HG03064 (cell line): ENCODE data around the gene TMEM163.
"Not testable (repeated sequence)": the region's sequence is repeated elsewhere in the genome, so short reads cannot be mapped to it uniquely, and the experiment has no call there.

ENCODE experiments used
- ATAC-seq: cut with Tn5 transposase; IDR thresholded peaks from one replicate; pipeline ENCODE4 v1.9.1; 2021; ENCODE audit warnings: low read depth; ENCODE audit not compliant: unreplicated experiment

The TMEM163 gene

DNA sequence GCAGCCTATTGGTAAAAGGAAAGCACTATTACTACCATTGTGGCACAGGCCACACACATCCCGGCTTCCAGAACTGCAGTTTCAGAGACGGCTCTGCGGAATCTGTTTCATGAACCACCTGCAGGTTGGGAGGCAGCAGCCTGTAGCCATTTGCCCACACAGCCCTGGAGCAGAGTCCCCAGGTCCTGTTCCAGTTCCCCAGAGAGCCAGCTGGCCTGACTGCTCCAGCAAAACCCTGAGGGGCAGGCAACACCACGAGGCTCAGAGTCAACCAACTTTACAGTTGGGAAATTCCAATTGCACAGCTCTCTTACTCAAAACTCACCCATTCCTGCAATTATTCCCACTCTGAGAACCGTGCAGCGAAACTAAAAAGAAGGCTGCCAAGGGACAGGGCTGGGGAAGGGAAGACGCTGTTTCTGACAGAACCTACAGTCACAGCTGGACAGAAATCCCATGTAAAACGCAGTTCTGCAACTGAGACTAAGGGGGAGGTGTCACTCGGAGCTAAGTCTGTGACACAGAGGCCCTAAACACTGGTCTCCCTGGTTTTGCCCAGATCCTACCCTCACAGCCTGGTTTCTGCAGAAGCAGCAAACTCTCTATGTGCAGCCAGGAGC, 219.4 kb downstream of the TMEM163 start:
- ATAC-seq = no peak

DNA sequence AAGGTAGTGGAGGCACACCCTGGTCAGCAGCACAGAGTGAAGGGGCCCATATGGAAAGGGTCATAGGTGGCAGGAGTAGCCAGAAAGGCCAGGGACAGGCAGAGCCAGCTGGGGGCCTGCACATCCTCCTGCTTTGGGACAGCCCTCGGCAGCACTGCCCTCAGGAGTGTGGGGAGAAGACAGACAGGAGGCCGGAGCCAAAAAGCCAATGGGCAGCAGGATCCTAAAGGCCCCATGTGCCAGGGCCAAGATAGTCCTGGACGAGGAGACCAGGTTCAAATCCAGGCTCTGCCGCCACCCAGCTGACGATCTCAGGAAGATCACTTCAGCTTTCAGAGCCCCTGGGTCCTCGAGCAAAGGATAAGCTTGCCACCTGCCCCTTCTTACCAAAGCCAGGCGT, 220.1 kb downstream of the TMEM163 start:
- no peak for ATAC-seq

DNA sequence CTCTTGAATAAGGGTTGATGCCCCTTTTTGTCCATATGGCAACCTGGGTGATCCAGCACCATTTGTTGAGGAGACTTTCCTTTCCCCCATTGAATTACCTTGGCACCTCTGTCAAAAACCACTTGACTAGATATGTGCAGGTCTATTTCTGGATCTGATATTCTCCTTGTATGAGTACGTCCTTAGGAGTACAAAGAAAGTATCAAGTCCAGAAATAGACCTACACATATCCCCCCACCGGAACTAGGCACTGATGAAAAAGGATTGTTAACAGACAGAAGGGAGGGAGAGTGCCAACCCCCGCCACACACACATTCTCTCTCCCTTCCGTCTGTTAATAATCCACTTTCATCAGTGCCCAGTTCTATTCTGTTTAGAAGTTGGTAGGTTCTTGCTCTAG, 225.0 kb downstream of the TMEM163 start:
- no peak for ATAC-seq

DNA sequence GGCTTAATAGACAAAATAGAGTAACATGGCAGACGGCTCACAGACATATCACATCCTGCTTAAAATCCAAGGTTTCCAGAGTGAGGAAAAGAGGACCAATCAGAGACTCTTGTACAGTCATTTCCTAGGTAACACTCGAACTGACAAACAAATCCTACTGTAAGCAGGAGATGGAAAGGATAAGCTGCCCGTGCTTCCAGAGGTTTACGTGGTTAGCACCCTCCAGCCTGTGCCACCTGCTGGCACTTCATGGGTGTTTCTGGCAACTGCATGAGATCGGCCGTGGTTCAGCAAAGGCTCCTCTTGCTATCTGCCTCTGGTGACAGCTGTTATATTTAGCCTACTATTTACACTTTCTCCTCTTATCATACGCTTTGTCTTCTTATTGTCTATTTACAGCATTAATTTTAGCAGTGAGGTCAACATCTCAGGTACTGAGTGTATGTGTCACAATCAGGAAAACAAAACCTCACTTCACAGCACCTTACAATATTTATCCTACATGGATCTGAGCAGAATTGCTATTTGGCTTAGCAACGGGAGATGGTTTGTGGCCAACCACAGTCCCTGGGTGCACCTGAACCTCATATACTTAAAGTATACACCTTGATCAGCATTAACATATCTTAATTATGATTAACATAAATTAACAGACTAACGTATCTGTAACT, 226.9 kb downstream of the TMEM163 start:
- no peak for ATAC-seq

DNA sequence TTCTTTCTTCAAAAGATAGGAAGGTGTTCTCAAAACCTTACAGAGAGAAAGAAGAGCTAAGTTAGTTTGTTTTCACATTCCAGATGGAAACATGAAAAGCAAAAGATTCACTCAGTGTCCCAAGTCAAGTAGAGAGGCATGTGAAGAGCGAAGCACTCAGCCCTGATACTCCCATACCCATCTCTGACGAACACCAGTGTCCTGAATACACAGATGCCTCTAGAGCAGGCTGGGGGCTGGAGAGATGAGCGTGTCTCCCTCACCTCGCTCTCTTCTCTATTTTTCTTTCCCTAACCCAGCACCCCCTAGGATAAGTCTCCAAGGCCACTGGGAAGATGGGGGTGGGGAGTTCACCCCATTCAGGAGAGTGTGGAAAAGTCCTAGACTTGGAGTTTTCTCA, 227.8 kb downstream of the TMEM163 start:
- no peak for ATAC-seq

DNA sequence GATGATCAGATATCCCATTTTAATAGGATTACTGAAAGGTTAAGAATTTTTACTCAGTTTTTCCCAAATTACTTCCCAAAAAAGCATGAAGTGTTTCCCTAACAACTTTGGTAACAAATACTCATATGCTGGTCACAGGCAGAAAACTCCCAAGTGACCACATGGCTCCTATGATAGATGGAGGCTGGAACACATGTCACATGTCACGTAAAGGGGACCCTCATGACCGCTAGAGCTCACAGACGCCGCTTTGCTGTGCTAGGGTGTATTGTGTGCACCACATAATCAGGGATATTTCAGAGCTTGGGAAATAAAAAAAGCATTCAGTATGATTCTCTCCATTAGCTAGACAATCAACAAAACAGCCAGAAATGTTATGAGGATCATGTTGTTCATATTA, 228.2 kb downstream of the TMEM163 start:
- ATAC-seq = no peak

DNA sequence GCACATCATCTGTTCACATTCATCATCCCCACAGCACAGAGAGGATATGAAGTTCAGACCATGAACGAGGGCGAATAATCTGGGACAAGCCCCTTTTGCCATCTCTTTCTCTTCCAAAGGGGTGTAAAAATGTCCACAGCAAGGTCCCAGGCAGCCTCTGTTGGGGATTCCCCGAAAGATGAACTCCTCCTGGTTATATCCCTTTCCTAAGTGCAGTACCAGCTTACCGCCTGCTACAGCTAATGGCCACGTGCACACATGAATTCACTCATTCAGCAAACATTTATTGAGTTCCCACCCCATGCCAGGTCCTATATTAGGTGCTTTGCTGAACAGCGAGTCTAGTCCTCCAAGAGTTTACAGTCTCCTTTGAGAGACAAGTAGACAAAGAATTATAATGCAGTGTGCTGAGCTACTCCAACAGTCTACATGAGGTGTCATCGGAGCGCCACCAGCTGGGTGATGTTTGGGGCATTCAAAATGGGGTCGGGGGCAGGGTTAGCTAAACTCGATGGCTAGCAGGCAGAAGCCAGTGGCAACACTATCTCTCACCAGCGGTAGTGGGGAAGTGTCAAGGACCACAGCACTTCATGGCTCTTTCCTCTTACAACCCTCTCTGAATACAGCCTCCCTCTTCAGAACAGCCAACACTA, 228.9 kb downstream of the TMEM163 start:
- no peak for ATAC-seq

DNA sequence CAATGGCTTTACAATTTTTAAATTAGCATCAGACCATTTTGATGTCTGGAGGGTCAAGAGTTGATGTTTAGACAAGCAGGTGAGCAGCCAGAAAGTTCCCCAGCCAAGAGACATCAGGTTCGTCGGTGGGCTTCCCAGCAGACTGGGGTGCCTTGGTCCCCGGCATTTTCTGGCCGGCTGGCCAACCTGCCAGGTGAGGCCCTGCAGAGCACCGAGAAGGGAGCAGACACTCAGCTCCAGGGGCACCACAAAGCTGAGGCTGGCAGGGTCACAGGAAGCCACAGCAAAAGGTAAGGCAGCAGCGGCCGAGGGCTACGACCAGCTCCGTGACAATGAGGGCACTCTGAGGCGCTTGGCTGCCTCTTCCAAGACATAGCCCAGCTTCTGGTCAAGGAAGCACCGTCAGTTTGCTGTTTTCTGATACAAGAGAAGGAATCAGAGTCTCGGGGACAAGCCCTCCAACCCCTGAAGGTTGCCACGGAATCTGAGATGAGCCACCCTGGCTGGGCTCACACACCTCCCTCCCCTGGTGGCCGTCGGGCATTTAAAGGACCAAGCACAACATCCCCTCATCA, 235.9 kb downstream of the TMEM163 start:
- no peak for ATAC-seq

DNA sequence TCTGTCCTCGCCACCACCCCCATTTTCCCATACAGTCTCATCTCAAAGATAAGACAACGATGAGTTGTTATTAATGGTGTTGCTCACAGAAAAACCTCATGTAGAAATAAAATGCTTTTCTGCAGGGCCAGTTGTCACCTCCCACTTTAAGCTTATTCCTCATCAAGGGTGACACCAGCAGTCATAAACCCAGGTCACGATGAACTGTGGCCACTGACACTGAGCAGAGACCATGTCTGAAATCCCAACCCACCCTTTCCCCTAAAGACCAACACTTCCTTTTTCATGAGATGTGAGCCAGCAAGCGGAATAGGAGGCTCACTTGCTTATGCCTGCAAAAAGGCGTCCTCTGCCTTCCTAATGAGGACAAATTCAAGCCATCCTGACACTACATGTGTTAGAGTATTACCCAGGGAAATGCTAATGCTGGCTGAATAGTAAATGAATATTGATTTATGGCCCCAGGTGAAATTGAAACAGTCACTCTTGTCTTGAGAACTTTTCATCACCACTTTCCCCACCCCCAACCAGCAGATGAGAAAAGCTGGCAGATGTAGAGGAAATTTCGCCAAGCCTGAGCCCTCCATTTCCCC, 236.6 kb downstream of the TMEM163 start:
- ATAC-seq = no peak

DNA sequence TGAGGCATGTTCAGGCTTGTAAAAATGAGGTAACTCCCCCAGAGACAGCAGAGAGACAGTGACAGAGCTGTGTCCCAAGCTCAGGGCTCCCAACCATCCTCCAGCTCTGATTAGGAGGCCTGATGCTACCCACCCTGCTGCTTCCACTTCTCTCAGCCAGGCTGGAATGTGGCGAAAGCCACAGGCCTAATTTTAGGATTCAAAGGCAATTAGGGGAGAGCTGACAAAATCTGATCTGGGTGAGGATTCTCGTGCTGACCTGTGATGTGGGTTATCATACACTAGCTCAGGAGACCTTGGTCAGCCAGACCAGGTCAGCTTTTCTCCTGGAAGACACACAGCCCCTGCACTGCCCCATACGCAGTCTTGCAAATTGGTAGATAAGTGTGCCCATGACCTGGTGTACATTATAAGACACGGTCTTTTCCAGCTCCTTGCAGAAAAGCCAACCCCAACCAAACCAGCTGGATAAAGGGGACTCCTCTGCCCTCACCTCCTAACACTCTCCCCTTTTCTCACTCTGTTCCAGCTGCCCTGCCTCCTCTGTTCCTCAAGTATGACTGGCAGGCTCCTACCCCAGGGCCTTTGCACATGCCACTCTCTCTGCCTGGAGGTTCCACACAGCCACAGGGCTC, 239.0 kb downstream of the TMEM163 start:
- ATAC-seq = no peak

DNA sequence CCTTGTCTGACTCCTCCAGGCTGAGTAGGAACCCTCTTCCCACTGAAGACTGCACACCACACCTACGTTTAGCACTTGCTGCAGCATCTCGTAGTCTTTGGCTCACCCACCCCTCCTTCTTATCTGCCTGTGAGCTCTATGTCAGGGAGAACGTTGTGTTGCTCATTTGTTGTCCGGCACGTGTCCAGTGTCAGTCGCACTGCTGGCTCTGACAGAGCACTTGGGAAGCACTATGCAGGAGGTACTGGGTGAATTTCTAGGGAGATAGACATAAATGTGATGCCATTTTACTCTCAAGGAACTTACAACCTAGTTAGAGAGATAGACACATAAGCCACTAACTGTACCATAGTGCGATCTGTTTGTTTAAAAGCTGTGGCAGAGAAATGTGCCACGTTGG, 241.8 kb downstream of the TMEM163 start:
- ATAC-seq = not testable (repeated sequence)

DNA sequence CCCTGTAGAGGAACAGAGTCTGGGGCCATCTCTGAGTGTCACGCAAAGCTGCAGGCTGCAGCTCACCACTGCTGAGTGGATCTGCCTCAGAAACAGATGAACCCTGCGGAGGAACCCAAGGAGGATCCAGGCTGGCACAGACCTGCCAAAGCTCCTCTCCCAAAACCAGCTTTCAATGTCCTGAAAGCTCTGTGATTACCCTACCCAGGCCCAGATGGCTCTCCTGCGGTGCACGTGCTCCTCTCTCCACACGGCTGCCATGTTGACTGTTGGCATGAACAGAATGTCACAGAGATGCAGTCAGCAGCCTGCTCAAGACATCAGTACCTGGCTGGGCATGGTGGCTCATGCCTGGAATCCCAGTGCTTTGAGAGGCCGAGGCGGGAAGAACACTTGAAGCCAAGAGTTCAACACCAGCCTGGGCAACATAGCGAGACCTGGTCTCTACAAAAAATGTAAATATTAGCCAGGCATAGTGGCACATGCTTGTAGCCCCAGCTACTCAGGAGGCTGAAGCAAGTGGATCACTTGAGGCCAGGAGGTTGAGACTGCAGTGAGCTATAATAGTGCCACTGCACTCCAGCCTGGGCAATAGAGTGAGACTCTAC, 248.1 kb downstream of the TMEM163 start:
- no peak for ATAC-seq

DNA sequence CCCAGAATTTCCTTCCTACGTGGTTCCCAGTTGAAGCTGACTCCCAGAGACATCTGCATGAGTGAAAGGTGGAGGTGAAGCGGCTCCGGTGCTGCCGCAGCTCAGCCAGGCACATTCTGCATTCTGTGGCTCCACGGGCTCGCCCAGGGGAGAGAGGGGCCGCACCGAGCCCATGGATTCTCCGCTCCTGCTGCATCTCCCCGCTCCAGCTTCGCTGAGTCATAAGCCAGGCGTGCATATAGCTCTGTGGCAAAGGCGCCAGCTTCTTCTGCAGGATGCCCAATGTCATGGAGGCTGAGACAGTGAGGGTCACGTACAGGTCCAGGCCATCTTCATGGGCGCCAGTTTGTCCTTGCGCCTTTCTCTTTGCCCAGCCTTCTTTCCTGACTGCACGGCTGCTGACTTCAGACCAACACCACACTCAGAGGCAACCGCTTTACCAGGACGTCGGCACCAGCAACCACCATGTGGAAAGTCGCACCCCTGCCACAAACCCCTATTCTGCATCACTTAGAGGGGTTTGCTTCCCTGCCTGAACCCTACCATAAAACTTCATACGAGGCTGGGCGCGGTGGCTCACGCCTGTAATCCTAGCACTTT, 249.2 kb downstream of the TMEM163 start:
- no peak for ATAC-seq

DNA sequence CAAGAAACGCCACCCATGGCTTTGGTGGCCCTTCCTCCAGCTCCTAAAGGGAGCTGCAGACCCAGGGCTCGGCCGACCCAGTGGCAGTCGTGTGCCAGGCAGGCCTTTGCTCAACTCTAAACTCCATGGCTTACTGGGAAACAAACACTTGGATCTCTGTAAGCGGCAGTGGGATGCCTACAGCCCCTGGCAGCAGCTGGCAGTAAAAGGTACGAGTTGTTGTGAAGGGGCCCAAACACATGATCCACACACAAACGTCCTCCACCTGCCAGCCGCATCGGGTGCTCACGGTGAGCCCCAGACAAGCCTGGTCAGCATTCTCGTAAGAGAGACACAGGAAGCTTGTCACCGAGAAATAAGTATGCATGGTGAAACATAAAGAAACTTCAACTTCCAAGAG, 250.0 kb downstream of the TMEM163 start:
- ATAC-seq = no peak

DNA sequence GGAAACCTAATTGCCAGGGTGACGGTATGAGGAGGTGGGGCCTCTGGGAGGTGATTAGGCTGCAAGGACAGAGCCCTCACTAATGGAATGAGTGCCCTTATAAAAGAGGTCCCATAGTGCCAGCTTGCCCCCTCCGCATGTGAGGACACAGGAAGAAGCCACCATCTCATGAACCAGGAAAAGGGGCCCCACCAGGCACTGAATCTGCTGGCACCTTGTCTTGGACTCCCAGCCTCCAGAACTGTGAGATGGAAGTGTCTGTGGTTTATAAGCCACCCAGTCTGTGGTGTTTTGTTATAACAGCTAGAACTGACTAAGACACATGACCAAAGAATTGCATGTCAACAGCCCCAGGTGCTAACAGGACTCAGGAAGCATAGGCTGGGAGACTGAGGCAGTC, 250.6 kb downstream of the TMEM163 start:
- ATAC-seq = no peak

DNA sequence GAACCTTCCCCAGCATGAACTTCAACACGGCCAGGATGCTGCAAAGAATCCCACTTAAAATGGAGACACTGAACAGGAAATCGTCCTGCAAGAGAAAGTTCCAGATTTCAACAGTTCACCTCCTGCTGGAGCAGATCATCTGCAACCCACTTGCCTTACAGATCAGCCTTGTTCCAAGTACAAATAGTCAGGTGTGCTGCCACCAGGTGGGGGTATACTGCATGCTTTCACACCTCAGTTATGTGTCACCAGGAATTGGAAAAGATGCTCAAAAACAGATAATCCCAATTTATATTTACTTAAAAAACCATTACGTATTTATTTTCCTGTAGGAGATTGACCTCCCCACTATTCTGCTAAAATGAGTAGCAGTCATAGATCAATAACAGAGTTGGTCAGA, 252.7 kb downstream of the TMEM163 start:
- no peak for ATAC-seq

DNA sequence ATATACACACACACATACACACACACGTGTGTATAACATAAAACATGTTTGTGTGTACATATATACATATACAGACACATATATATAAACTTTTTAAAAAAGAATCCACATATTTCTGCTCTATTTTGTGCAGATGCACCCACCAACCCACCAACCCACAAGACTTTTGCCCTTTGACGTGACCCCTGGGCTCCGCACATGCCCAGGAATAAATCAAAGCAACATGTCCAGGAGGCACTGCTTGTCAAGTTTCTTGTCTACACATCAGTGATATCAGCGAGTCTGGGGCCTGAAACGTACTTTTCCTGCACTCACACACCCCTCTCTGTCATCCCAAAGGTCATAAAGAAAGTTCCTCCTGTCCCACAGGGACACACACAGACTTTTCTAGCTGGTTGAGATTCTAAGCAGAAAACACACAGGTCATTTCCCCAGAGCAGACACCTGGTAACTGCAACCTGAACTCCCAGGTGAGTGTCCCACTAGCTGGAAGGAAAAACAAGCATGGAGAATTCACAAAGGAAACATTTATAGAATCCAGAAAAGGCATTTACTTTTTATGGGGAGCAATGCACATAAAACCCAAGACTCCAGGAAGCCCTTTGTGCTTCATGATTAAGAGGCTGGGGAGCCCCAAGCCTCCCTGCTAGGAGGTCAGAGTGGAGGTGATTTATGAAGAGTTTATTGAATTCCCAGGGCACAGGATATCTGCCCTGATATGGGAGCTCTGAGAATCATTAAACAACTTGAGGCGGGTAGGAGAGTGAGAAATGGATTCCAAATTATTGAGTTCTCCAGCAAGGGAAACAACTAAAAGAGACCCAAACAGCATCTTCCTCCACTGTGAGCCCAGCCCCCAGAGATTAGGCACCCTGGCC, 253.3 kb downstream of the TMEM163 start:
- ATAC-seq = no peak

DNA sequence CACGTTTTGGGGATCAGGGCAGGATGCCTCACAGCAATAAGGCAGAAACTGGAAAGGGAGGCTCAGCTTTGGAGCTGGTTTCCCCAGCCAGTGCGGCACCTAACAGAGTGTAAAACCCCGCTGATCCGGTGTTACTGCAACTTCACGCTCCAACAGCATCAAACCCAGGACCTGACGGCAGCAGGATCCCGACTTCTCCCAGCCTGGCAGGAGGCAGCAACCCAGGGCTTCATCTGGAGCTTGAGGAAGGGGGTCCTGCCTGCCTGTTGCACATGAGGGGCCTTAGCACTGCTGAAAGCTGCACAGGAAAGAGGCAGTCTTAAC, 255.1 kb downstream of the TMEM163 start:
- ATAC-seq = no peak
